HG03342 (cell line): ENCODE data around the gene PHF21B.
"Not testable (repeated sequence)": the region's sequence is repeated elsewhere in the genome, so short reads cannot be mapped to it uniquely, and the experiment has no call there.

ENCODE experiments used
- ATAC-seq: cut with Tn5 transposase; IDR thresholded peaks from one replicate; pipeline ENCODE4 v1.9.1; 2021; ENCODE audit warnings: mild to moderate bottlenecking, moderate library complexity; ENCODE audit not compliant: unreplicated experiment

The PHF21B gene

GRCh38 chr22:44963832-44964721, 45.7 kb downstream of the PHF21B start:
- no peak for ATAC-seq

- ATAC-seq = no peak
Measured at GRCh38 chr22:44962741-44963454, 46.9 kb downstream of the PHF21B start.

- ATAC-seq = not testable (repeated sequence)
Measured at GRCh38 chr22:44961682-44962081, 48.1 kb downstream of the PHF21B start.

- ATAC-seq = no peak
Measured at GRCh38 chr22:44956840-44957767, 52.7 kb downstream of the PHF21B start.

GRCh38 chr22:44955102-44955501, 54.7 kb downstream of the PHF21B start:
- ATAC-seq = no peak

DNA sequence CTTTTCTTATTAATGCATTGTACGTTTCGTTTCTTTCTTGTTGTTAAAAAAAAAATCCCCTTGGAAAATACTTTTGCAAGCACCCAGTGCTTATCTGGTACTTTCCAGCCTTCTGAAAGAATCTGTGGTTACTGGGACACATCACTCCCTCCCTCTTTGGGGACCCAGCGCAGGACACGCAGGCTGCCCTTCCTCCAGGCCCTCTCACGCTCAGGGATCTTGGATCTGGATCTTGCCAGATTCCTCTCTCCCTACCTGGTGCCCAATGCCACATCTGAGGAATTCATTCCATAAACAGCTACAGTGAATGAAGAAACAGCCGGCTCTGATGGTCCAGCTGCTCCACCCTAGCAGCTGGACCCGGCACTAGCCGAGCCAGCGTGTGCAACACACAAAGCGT, 55.7 kb downstream of the PHF21B start:
- ATAC-seq = no peak

- ATAC-seq = no peak
Measured at GRCh38 chr22:44952863-44953746, 56.7 kb downstream of the PHF21B start.

DNA sequence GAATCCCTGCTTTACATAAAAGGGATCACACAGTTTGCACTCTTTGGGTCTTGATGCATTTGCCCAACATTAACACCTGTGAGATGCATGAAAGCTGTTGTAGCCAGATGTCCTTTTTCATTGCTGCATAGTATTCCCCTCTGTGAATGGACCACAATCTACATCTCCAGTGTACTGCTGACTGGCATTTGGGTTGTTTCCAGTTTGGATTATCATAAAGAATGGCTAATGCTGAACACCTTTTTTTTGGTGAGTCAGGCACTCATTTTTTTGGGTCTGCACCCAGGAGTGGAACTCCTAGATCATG, 58.3 kb downstream of the PHF21B start:
- ATAC-seq = no peak

GRCh38 chr22:44950806-44951509, 58.8 kb downstream of the PHF21B start:
- ATAC-seq = no peak

GRCh38 chr22:44947846-44948245, 62.0 kb downstream of the PHF21B start:
- no peak for ATAC-seq

DNA sequence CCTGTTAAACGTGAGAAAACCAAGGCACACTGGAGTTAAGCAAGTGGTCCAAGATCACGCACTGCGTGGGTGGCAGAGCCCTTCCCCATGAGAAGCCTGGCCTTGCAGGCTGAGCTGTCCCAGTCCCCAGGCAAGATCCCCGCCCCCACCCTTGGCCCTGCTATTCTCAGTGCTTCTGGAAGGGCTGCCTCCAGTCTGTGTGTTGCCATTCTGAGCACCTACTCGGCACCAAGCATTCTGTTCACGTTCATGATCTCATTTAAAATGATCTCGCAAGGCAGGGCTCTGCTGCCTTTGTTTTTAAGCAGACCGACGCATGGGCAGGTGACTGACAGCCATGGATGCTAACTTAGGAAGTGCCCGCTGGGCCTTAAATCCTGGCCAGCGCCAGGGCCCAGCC, 62.8 kb downstream of the PHF21B start:
- ATAC-seq = no peak

DNA sequence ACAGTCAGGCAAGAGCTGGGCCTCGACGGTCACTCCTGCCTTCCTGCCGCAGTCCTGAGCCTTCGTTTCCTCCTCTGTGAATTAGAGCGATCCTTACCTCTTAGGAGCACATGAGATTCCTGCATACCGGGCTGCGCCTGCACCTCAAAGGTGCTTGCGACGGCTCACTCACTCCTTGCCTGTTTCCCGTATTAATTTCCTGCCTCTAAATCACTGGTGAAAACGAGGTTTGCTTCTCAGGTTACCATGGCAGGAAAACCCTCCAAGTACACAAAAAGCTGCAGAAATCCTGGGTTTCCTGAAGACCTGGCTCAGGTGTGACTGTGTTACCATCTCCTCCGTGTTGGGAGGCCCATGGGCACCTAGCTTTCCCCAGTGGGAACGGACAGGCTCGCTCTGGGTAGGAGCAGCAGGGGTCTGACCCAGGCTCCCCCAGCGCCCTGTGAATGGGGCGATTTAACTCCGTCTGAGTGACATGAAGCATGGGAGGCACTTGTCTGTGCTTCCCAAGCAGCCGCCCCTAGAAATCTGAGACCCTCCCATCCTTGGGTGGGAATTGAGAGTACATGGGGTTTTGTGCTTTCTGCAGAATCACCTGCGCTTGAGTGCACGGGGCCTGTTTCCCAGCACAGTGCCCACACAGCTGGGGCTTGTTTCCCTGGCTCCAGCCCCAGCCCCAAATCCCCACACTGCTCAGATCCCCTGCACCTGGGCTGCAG, 64.8 kb downstream of the PHF21B start:
- ATAC-seq = no peak

GRCh38 chr22:44943701-44944324, 66.0 kb downstream of the PHF21B start:
- ATAC-seq = no peak

DNA sequence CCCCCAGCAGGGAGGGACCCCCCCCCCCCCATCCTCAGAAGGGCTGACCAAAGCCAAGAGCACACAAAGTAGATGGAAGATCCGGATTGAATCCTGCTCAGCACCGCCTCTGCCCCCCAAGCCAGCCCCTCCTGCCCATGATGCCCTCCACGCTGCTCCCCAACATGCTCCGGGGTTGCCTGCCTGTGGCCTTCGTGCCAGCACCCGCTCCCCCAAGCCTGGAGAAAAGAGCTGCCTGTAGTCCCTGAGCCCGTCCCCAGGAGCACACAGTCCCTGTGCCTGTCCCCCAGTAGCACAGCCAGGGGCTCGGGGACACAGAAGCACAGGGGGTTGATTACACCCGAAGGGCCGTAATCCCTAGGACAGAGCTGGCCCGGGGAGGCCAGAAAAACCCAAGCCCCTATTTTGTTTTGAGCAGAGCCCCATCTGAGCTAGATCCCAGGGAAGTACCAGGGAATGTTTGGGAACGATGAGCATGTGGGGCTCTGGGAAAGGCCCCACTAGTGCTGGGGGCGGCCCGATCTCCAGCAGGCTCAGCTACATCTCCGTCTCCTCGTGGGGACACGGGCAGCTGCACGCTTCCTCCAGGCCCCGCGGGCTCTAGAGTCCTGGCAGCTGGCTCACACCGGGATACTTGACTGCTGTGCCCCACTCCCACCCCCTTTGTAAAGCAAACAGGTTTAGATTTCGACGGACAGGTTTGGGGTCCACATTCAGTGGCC, 66.7 kb downstream of the PHF21B start:
- no peak for ATAC-seq

GRCh38 chr22:44942056-44942455, 67.7 kb downstream of the PHF21B start:
- ATAC-seq = no peak

DNA sequence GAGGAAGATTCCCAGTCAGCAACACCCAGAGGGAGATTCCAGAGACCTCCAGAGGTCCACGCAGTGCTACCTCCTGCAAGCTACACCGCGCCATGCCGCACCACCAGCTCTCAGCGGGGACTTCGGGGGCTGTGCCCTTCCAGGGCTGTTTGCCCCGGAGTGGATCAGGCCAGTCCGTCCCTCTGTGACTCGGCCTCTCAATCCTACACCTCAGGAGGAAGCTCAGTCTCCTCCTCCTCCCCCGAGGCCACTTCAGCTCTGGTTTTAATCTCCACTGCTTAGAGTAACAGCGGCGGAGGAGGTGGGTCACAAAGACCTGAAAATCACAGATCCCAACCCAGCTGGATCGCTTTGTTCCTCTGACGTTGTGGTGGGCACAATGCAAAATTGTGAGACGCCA, 68.6 kb downstream of the PHF21B start:
- no peak for ATAC-seq

DNA sequence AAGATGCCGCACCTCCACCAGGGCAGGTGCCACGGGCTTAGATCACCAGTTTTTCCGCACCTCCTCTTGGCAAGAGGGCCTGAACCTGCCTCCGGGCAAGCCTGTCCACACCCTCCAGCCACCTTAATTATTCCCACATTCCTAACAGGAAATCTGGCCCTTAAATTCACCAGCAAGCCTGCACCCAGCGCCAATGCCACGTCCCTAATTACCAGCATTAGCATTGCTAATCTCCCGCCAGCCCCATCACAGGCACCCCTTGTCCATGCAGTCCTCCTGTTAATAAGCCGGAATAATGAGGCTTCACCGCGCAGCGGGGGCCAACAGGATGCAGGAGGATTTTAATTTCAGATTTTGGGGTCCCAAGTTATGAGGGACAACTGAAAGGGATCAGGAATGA, 69.7 kb downstream of the PHF21B start:
- ATAC-seq = no peak

GRCh38 chr22:44939451-44939850, 70.4 kb downstream of the PHF21B start:
- ATAC-seq = no peak
